HepG2 (cell line): ENCODE data around the gene SURF1. TPM values are rescaled to one million over a fixed set of nuclear protein-coding genes. Genes with fewer than 3 reads are reported as not detected.

Experiments used
- ATAC-seq: fragments of 200-7000 bp; cut with Tn5 transposase; 3 replicates; pipeline ENCODE4 v1.9.1; 2020; ENCODE audit warnings: mild to moderate bottlenecking, moderate library complexity
- BruUV-seq: library from RNA; stranded (reverse); fragments of 400-500 nt; replicated peaks from 2 replicates; lab custom pipeline; 2021; lab: Mats Ljungman, UMichigan
- CTCF ChIA-PET: fragments of 300-600 bp; formaldehyde crosslinking; extraction: SDS; loops from one replicate; lab custom pipeline; 2021; ENCODE audit warnings: low total read pairs, inconsistent platforms, low intra/inter-chr PET ratio; lab: Yijun Ruan, JAX
- POLR2A ChIA-PET: fragments of 350-600 bp; sonication (Branson Sonifier 250); formaldehyde crosslinking; loops from one replicate; lab custom pipeline; 2020; ENCODE audit warnings: antibody characterized with exemption, inconsistent platforms; lab: Yijun Ruan, JAX
- DNase-seq: peaks from one replicate; pipeline ENCODE4 v3.0.0-alpha.2; 2015; ENCODE audit warnings: low spot score
- FAIRE-seq: peaks from 3 replicates; lab custom pipeline; 2011; peaks lifted over from hg19 to GRCh38; lab: Jason Lieb, UNC
- H2AFZ ChIP-seq: one replicate; pipeline ENCODE4 v1.6.1; 2011; ENCODE audit warnings: low read length, inconsistent platforms
- H3K27ac ChIP-seq: fragments of 300-600 bp; 3 replicates; pipeline ENCODE4 v1.8.0; 2011; ENCODE audit warnings: mixed run types, mild to moderate bottlenecking, mixed read lengths, low read length, inconsistent platforms; ENCODE audit not compliant: insufficient read depth; ENCODE audit errors: extremely low read length
- H3K27me3 ChIP-seq, 2 experiments: fragments of 200-600 bp in 1 of 2; 2 replicates in 1 of 2; 3 replicates in 1 of 2; pipeline versions ENCODE4 v1.6.0 to v1.8.0; 2011; ENCODE audit warnings: low read length in 2 of 2, mild to moderate bottlenecking in 2 of 2, moderate library complexity in 2 of 2, inconsistent platforms in 1 of 2; ENCODE audit not compliant: insufficient read depth in 2 of 2, control insufficient read depth in 1 of 2
- H3K36me3 ChIP-seq, 2 experiments: fragments of 200-600 bp in 1 of 2; replicated peaks in 1 of 2; 2 replicates in 1 of 2; 3 replicates in 1 of 2; pipeline versions ENCODE4 v1.5.1 to v1.8.0; 2011; ENCODE audit warnings: low read length in 2 of 2, inconsistent platforms in 1 of 2; ENCODE audit not compliant: insufficient read depth in 2 of 2, control insufficient read depth in 1 of 2
- H3K4me1 ChIP-seq: 2 replicates; pipeline ENCODE4 v1.5.1; 2012; ENCODE audit warnings: low read length, inconsistent platforms; ENCODE audit not compliant: insufficient read depth
- H3K4me2 ChIP-seq: 2 replicates; pipeline ENCODE4 v1.6.0; 2011; ENCODE audit warnings: low read depth, low read length, inconsistent platforms
- H3K4me3 ChIP-seq, 3 experiments: fragments of 200-600 bp in 1 of 3; sonication (generic), shearing (Covaris generic) in 1 of 3; replicated peaks in 1 of 3; 2 replicates each; pipeline ENCODE4 v1.5.1; 2011 to 2016; ENCODE audit warnings: low read length in 3 of 3, inconsistent platforms in 2 of 3, low read depth in 2 of 3, mild to moderate bottlenecking in 2 of 3, control low read depth in 1 of 3, mixed read lengths in 1 of 3; ENCODE audit not compliant: insufficient read depth in 1 of 3
- H3K79me2 ChIP-seq: one replicate; pipeline ENCODE4 v1.6.1; 2011; ENCODE audit warnings: low read length, inconsistent platforms; ENCODE audit not compliant: insufficient read depth
- H3K9ac ChIP-seq: 2 replicates; pipeline ENCODE4 v1.6.0; 2011; ENCODE audit warnings: mild to moderate bottlenecking, low read depth, low read length, inconsistent platforms; ENCODE audit not compliant: insufficient read depth
- H3K9me3 ChIP-seq: 2 replicates; pipeline ENCODE4 v1.5.1; 2012; ENCODE audit warnings: mild to moderate bottlenecking, low read length
- H4K20me1 ChIP-seq: 2 replicates; pipeline ENCODE4 v1.6.0; 2011; ENCODE audit warnings: inconsistent platforms, mild to moderate bottlenecking, low read length, moderate library complexity; ENCODE audit not compliant: insufficient read depth
- BRF2 ChIP-seq: sonication (generic); formaldehyde crosslinking; IDR thresholded peaks from 2 replicates; pipeline ENCODE4 v1.8.1; 2022; ENCODE audit warnings: mild to moderate bottlenecking, missing genetic modification reagents
- EED ChIP-seq: sonication (generic); formaldehyde crosslinking; IDR thresholded peaks from 2 replicates; pipeline ENCODE4 v1.5.0; 2020; ENCODE audit warnings: mild to moderate bottlenecking, missing genetic modification reagents
- GRHL1 ChIP-seq: sonication (generic); formaldehyde crosslinking; conservative IDR thresholded peaks from 2 replicates; pipeline ENCODE4 v1.8.0; 2022; ENCODE audit warnings: missing genetic modification reagents
- JUN ChIP-seq: sonication (generic); formaldehyde crosslinking; IDR thresholded peaks from 2 replicates; pipeline ENCODE4 v1.4.0; 2020; ENCODE audit warnings: mild to moderate bottlenecking, missing genetic modification reagents
- KDM6A ChIP-seq: IDR thresholded peaks from 2 replicates; pipeline ENCODE4 v1.6.1; 2016; ENCODE audit warnings: low read depth
- MEIS1 ChIP-seq: sonication (generic); formaldehyde crosslinking; IDR thresholded peaks from 2 replicates; pipeline ENCODE4 v1.9.0; 2021; ENCODE audit warnings: mild to moderate bottlenecking, missing genetic modification reagents, moderate library complexity, borderline replicate concordance
- NR3C1 ChIP-seq: sonication (generic); formaldehyde crosslinking; IDR thresholded peaks from 2 replicates; pipeline ENCODE4 v1.4.0; 2020; ENCODE audit warnings: missing genetic modification reagents
- PRMT3 ChIP-seq: sonication (generic); formaldehyde crosslinking; IDR thresholded peaks from 2 replicates; pipeline ENCODE4 v1.8.1; 2022; ENCODE audit warnings: low read depth, mild to moderate bottlenecking, moderate library complexity, missing genetic modification reagents, borderline replicate concordance
- RNF219 ChIP-seq: sonication (generic); formaldehyde crosslinking; IDR thresholded peaks from 2 replicates; pipeline ENCODE4 v1.5.0; 2020; ENCODE audit warnings: mild to moderate bottlenecking, missing genetic modification reagents
- TCF7 ChIP-seq: sonication (generic); IDR thresholded peaks from 2 replicates; pipeline ENCODE4 v1.6.1; 2016; ENCODE audit warnings: antibody characterized with exemption, low read depth
- THAP9 ChIP-seq: sonication (generic); formaldehyde crosslinking; IDR thresholded peaks from 2 replicates; pipeline ENCODE4; 2020; ENCODE audit warnings: missing genetic modification reagents, mild to moderate bottlenecking, borderline replicate concordance
- ZNF44 ChIP-seq: sonication (generic); formaldehyde crosslinking; IDR thresholded peaks from 2 replicates; pipeline ENCODE4 v1.5.1; 2020; ENCODE audit warnings: mild to moderate bottlenecking, missing genetic modification reagents
- ZNF441 ChIP-seq: sonication (generic); formaldehyde crosslinking; IDR thresholded peaks from 2 replicates; pipeline ENCODE4 v1.7.0; 2021; ENCODE audit warnings: missing genetic modification reagents, borderline replicate concordance
- ZNF503 ChIP-seq: sonication (generic); formaldehyde crosslinking; IDR thresholded peaks from 2 replicates; pipeline ENCODE4 v1.4.0; 2020; ENCODE audit warnings: missing genetic modification reagents
- ZNF850 ChIP-seq: sonication (generic); formaldehyde crosslinking; conservative IDR thresholded peaks from 2 replicates; pipeline ENCODE4 v1.9.0; 2021; ENCODE audit warnings: mild to moderate bottlenecking, missing genetic modification reagents
- WGBS: methylation state at CpG from one replicate; pipeline ENCODE4 v1.1.6; 2017; ENCODE audit warnings: low lambda C conversion rate; 5-methylcytosine and 5-hydroxymethylcytosine counted together
- in situ Hi-C: cut with HindIII; loops from 2 replicates; pipeline ENCODE4 v1.10.0; 2017; ENCODE audit warnings: low pct_unique_long_range_greater_than_20kb; ENCODE audit not compliant: extremely low pct_ligation_motif_present
- intact Hi-C: fragments of 100-400 bp; cut with micrococcal nuclease; formaldehyde crosslinking; loops from one replicate; pipeline ENCODE4 v1.10.0; 2022; ENCODE audit not compliant: unreplicated experiment
- polyA plus RNA-seq, 8 experiments: library from polyadenylated mRNA; depleted of rRNA in 3 of 8; stranded (reverse) in 7 of 8; unstranded in 1 of 8; fragments of >200 nt; fragmentation: Illumina TruSeq in 4 of 8; extraction: Trizol in 4 of 8; gene quantifications; 2 replicates each; pipeline versions ENCODE4 v1.2.1 to v1.2.3, GENCODE V29; 2011 to 2016; ENCODE audit warnings: low read depth in 4 of 8, missing spikeins in 1 of 8, mixed read lengths in 1 of 8; ENCODE audit not compliant: insufficient read depth in 1 of 8
- total RNA-seq, 5 experiments: library from RNA; depleted of rRNA; stranded (reverse); fragments of >200 nt; fragmentation: Illumina TruSeq; extraction: Trizol; gene quantifications; 2 replicates each; pipeline ENCODE4 v1.2.3, GENCODE V29; 2016; ENCODE audit warnings: low read depth in 1 of 5

SURF1 gene
- total and polyA plus RNA-seq, 2 of the 13 experiments (the other 11 are each of a cell fraction or from before 2014, with no cell fraction given): 17.8 to 40.7 TPM

GRCh38 chr9:133393399-133393798 lies 37.1 kb upstream of the SURF1 start:
- in situ Hi-C loops (no loop called here), intact Hi-C loops (no loop called here)
- POLR2A ChIA-PET: interaction anchor here (1.1 kb wide), 1 partner anchor 18 kb away, joined by 3 read pairs; no protein-coding TSS in a partner anchor
- Histone ChIP-seq H3K79me2 (no peaks in the 10 kb centered on the region), H3K27me3 (no peaks in the 10 kb centered on the region), H3K4me2 (peak overlapping the region; percentile 65; the same call in 1 of the 2 replicates), H3K4me1 (peaks cover 75% of the 10 kb centered on the region), H2AFZ (no peak overlapping the region), H4K20me1 (no peaks in the 10 kb centered on the region), H3K9me3 (no peaks in the 10 kb centered on the region), H3K4me3 (no peak overlapping the region), H3K27ac (no peak overlapping the region), H3K9ac (no peak overlapping the region), H3K36me3 (no peaks in the 10 kb centered on the region)
- no peak for FAIRE-seq
- 73% methylated on average over 3 of the region's 3 CpGs for WGBS
- no peak for DNase-seq
- BruUV-seq: no TSS peak
- CTCF ChIA-PET: no interaction called here
- no peak for ATAC-seq
- TF ChIP-seq NR3C1 (CRISPR knock-in tag) (no peak), RNF219 (CRISPR knock-in tag) (no peak), ZNF441 (CRISPR knock-in tag) (no peak), TCF7 (no peak), GRHL1 (CRISPR knock-in tag) (no peak), THAP9 (CRISPR knock-in tag) (no peak), ZNF44 (CRISPR knock-in tag) (no peak), MEIS1 (no peak), JUN (no peak), KDM6A (CRISPR knock-in tag) (no peak), ZNF503 (CRISPR knock-in tag) (no peak), BRF2 (CRISPR knock-in tag) (no peak), PRMT3 (CRISPR knock-in tag) (no peak), EED (CRISPR knock-in tag) (no peak), ZNF850 (no peak)
